HG03442 (cell line): ENCODE measurements around the gene ROR1.
"Not testable (repeated sequence)": the region's sequence is repeated elsewhere in the genome, so short reads cannot be mapped to it uniquely, and the experiment has no call there.

Experiments
- ATAC-seq: cut with Tn5 transposase; IDR thresholded peaks from one replicate; pipeline ENCODE4 v1.9.1; 2021; ENCODE audit warnings: mild to moderate bottlenecking, moderate library complexity; ENCODE audit not compliant: unreplicated experiment

Gene ROR1

GRCh38 chr1:63757334-63757733, 16.5 kb upstream of the ROR1 start:
- ATAC-seq, result no peak

- no peak for ATAC-seq
Observed at GRCh38 chr1:63758791-63759190, 15.0 kb upstream of the ROR1 start.

GRCh38 chr1:63759778-63760177, 14.0 kb upstream of the ROR1 start:
- ATAC-seq, result no peak

- no peak for ATAC-seq
Observed at GRCh38 chr1:63770381-63770780, 3.4 kb upstream of the ROR1 start.

- ATAC-seq, result no peak
Observed at GRCh38 chr1:63772201-63772600, 1.6 kb upstream of the ROR1 start.

- ATAC-seq, result no peak
Observed at GRCh38 chr1:63772876-63773275, 941 bp upstream of the ROR1 start.

GRCh38 chr1:63773496-63773814, 362 bp upstream of the ROR1 start:
- ATAC-seq, result no peak

- ATAC-seq, result no peak
Observed at GRCh38 chr1:63774617-63775417, 1.0 kb downstream of the ROR1 start.

GRCh38 chr1:63775418-63776127, 1.8 kb downstream of the ROR1 start:
- ATAC-seq, result no peak

GRCh38 chr1:63777286-63777685, 3.5 kb downstream of the ROR1 start:
- ATAC-seq, result no peak

- no peak for ATAC-seq
Observed at GRCh38 chr1:63777965-63778880, 4.4 kb downstream of the ROR1 start.

- no peak for ATAC-seq
Observed at GRCh38 chr1:63779338-63780211, 5.8 kb downstream of the ROR1 start.

- no peak for ATAC-seq
Observed at GRCh38 chr1:63780565-63780964, 6.7 kb downstream of the ROR1 start.

- no peak for ATAC-seq
Observed at GRCh38 chr1:63782982-63783381, 9.2 kb downstream of the ROR1 start.

- no peak for ATAC-seq
Observed at GRCh38 chr1:63784083-63784482, 10.3 kb downstream of the ROR1 start.

- ATAC-seq, result no peak
Observed at GRCh38 chr1:63784489-63785390, 10.9 kb downstream of the ROR1 start.

GRCh38 chr1:63787270-63787669, 13.5 kb downstream of the ROR1 start:
- ATAC-seq, result not testable (repeated sequence)

- no peak for ATAC-seq
Observed at GRCh38 chr1:63787875-63788274, 14.1 kb downstream of the ROR1 start.

- ATAC-seq, result no peak
Observed at GRCh38 chr1:63789856-63790605, 16.2 kb downstream of the ROR1 start.
